OCI-LY1 (cell line): Measurements from ENCODE around the gene LPCAT2.

Experiments
- H2AFZ ChIP-seq: fragments of 200-600 bp; sonication (generic), shearing (Covaris generic); 2 replicates; pipeline ENCODE4 v1.6.0; 2014; ENCODE audit warnings: antibody characterized with exemption, mild to moderate bottlenecking, low read length
- H3F3A ChIP-seq: fragments of 200-600 bp; sonication (generic), shearing (Covaris generic); 2 replicates; pipeline ENCODE4 v1.6.0; 2014; ENCODE audit warnings: mild to moderate bottlenecking, antibody characterized with exemption, low read length, moderate library complexity; ENCODE audit not compliant: insufficient read depth
- H3K27ac ChIP-seq: fragments of 200-600 bp; sonication (generic); 2 replicates; pipeline ENCODE4 v1.5.1; 2014; ENCODE audit warnings: low read length, mixed run types, mild to moderate bottlenecking, low read depth; ENCODE audit not compliant: poor library complexity, severe bottlenecking
- H3K27me3 ChIP-seq: fragments of 200-600 bp; sonication (generic); 2 replicates; pipeline ENCODE4 v1.6.0; 2014; ENCODE audit warnings: antibody characterized with exemption, mild to moderate bottlenecking, low read length, moderate library complexity; ENCODE audit not compliant: insufficient read depth
- H3K36me3 ChIP-seq: fragments of 200-600 bp; sonication (generic); 2 replicates; pipeline ENCODE4 v1.6.1; 2014; ENCODE audit warnings: mild to moderate bottlenecking, antibody characterized with exemption, low read length, moderate library complexity, mixed read lengths; ENCODE audit not compliant: insufficient read depth
- H3K4me1 ChIP-seq: fragments of 200-600 bp; sonication (generic); 2 replicates; pipeline ENCODE4 v1.5.1; 2014; ENCODE audit warnings: mild to moderate bottlenecking, low read length, moderate library complexity; ENCODE audit not compliant: insufficient read depth, severe bottlenecking
- H3K4me2 ChIP-seq: fragments of 200-600 bp; sonication (generic), shearing (Covaris generic); 2 replicates; pipeline ENCODE4 v1.6.1; 2014; ENCODE audit warnings: low read length
- H3K4me3 ChIP-seq: fragments of 200-600 bp; sonication (generic); 2 replicates; pipeline ENCODE4 v1.5.1; 2014; ENCODE audit warnings: low read length, low read depth, mild to moderate bottlenecking, mixed read lengths; ENCODE audit not compliant: poor library complexity, severe bottlenecking
- H3K79me2 ChIP-seq: fragments of 200-600 bp; shearing (Covaris generic); 2 replicates; pipeline ENCODE4 v1.6.1; 2016; ENCODE audit warnings: mixed run types, low read length, mixed read lengths; ENCODE audit not compliant: insufficient read depth
- H3K9ac ChIP-seq: fragments of 200-600 bp; sonication (generic), shearing (Covaris generic); 2 replicates; pipeline ENCODE4 v1.6.1; 2014; ENCODE audit warnings: mild to moderate bottlenecking, low read length, mixed read lengths
- H3K9me2 ChIP-seq: fragments of 200-600 bp; sonication (generic), shearing (Covaris generic); 2 replicates; pipeline ENCODE4 v1.6.1; 2014; ENCODE audit warnings: low read depth, mild to moderate bottlenecking, low read length, mixed read lengths
- H3K9me3 ChIP-seq: fragments of 200-600 bp; shearing (Covaris generic); 2 replicates; pipeline ENCODE4 v1.6.1; 2014; ENCODE audit warnings: low read length, mixed read lengths
- H4K20me1 ChIP-seq: fragments of 200-600 bp; sonication (generic), shearing (Covaris generic); 2 replicates; pipeline ENCODE4 v1.6.0; 2016; ENCODE audit warnings: mild to moderate bottlenecking, low read length; ENCODE audit not compliant: insufficient read depth
- EZH2 ChIP-seq: fragments of 200-600 bp; sonication (generic), shearing (Covaris generic); IDR thresholded peaks from 2 replicates; pipeline ENCODE4 v1.8.0; 2017; ENCODE audit warnings: borderline replicate concordance, mixed run types, mild to moderate bottlenecking, antibody characterized with exemption, low read length, moderate library complexity, mixed read lengths
- TF ChIP-seq, protein P1 (sequence below): fragments of 200-600 bp; sonication (generic), shearing (Covaris generic); IDR thresholded peaks from 2 replicates; pipeline ENCODE4 v1.5.1; 2017; ENCODE audit warnings: mild to moderate bottlenecking, antibody characterized with exemption, low read length, moderate library complexity, mixed read lengths

Gene LPCAT2

DNA sequence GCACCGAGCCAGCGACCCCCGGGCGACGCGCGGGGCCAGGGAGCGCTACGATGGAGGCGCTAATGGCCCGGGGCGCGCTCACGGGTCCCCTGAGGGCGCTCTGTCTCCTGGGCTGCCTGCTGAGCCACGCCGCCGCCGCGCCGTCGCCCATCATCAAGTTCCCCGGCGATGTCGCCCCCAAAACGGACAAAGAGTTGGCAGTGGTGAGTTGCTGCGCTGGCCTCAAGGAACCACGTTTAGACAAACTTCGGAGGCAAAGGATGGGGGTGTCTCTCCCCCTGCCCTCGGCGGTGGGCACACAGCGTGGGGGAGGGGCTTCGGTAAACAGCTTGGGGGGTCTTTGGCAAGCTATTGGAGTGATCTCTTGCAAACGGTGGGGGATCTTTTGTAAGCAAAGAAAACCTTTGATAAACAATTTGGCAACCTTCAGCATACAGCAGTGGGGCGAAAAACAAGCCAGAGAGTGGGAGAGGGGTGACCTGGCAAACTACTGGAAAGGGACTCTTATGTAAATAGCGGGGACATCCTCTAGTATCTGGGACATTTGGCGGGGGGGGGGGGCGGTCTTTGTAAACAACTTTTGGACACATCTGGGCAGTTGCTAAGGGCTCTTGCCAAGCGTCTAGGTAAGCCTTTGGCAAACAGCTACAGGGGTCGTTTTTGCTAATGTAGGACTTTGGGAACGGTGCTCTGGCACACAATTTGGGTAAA lies 29.3 kb upstream of the LPCAT2 start:
- TF ChIP-seq EZH2 = no peak
- TF ChIP-seq, protein P1, sequence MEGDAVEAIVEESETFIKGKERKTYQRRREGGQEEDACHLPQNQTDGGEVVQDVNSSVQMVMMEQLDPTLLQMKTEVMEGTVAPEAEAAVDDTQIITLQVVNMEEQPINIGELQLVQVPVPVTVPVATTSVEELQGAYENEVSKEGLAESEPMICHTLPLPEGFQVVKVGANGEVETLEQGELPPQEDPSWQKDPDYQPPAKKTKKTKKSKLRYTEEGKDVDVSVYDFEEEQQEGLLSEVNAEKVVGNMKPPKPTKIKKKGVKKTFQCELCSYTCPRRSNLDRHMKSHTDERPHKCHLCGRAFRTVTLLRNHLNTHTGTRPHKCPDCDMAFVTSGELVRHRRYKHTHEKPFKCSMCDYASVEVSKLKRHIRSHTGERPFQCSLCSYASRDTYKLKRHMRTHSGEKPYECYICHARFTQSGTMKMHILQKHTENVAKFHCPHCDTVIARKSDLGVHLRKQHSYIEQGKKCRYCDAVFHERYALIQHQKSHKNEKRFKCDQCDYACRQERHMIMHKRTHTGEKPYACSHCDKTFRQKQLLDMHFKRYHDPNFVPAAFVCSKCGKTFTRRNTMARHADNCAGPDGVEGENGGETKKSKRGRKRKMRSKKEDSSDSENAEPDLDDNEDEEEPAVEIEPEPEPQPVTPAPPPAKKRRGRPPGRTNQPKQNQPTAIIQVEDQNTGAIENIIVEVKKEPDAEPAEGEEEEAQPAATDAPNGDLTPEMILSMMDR = no peak
- Histone ChIP-seq H3K9me3 (no peaks in the 10 kb centered on the region), H3K79me2 (no peaks in the 10 kb centered on the region), H3K9ac (no peak overlapping the region), H3K36me3 (no peaks in the 10 kb centered on the region), H3K4me2 (no peak overlapping the region), H3K4me1 (no peaks in the 10 kb centered on the region), H3F3A (no peaks in the 10 kb centered on the region), H3K4me3 (no peak overlapping the region), H2AFZ (no peak overlapping the region), H3K27ac (no peak overlapping the region), H3K9me2 (no peaks in the 10 kb centered on the region), H4K20me1 (no peaks in the 10 kb centered on the region), H3K27me3 (no peaks in the 10 kb centered on the region)

DNA sequence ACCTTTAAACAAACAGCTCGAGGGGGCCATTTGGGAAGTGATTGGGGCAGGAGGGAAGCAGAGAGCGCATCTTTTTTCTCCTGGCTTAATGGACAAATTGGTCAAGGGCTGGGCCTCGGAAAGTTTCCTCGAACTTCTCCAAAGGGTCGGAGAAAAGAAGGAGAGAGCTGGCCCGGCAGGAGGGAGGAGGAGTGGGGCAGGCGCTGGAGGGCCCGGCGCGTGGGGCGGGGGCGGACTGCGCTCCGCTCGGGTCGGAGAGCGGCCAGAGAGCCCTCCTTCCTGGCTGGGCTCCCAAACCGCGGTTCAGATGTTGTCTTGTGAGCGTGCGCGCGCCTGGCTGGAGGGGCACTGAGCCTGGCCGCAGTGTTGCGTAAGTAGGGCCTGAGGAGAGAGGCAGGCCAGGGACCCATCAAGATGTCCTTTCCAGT lies 28.6 kb upstream of the LPCAT2 start:
- no peaks in the 10 kb centered on the region for H3K9me3 ChIP-seq
- H3K27me3 ChIP-seq = no peaks in the 10 kb centered on the region
- no peak overlapping the region for H3K9ac ChIP-seq
- H2AFZ ChIP-seq = no peak overlapping the region
- no peak overlapping the region for H3K27ac ChIP-seq
- TF ChIP-seq, protein P1 = no peak
- TF ChIP-seq EZH2 = no peak
- no peak overlapping the region for H3K4me3 ChIP-seq
- no peak overlapping the region for H3K4me2 ChIP-seq
- H3K9me2 ChIP-seq = no peaks in the 10 kb centered on the region
- H3K36me3 ChIP-seq = no peaks in the 10 kb centered on the region
- H3F3A ChIP-seq = no peaks in the 10 kb centered on the region
- no peaks in the 10 kb centered on the region for H3K79me2 ChIP-seq
- no peaks in the 10 kb centered on the region for H3K4me1 ChIP-seq
- no peaks in the 10 kb centered on the region for H4K20me1 ChIP-seq

DNA sequence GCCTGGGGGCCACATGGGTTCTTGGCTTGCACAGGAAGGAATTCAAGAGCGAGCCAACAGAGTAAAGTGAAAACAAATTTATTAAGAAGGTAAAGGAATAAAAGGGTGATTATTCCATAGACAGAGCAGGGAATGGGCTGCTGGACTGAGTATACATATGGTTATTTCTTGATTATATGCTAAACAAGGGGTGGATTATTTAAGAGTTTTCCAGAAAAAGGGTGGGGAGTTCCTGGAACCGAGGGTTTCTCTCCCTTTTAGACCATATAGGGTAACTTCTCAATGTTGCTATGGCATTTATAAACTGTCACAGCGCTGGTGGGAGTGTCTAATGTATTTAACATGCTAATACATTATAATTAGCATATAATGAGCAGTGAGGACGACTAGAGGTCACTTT lies 27.8 kb upstream of the LPCAT2 start:
- Histone ChIP-seq H3K4me1 (no peaks in the 10 kb centered on the region), H3K27me3 (no peaks in the 10 kb centered on the region), H3K27ac (no peak overlapping the region), H3K36me3 (no peaks in the 10 kb centered on the region), H3K9me3 (no peaks in the 10 kb centered on the region), H3F3A (no peaks in the 10 kb centered on the region), H3K4me2 (no peak overlapping the region), H3K4me3 (no peak overlapping the region), H3K9ac (no peak overlapping the region), H2AFZ (no peak overlapping the region), H3K79me2 (no peaks in the 10 kb centered on the region), H4K20me1 (no peaks in the 10 kb centered on the region), H3K9me2 (no peaks in the 10 kb centered on the region)
- TF ChIP-seq EZH2 = no peak
- TF ChIP-seq, protein P1 = no peak
